HepG2 (cell line): ENCODE measurements around the gene PRSS8. TPM values are rescaled to one million over a fixed set of nuclear protein-coding genes. Genes with fewer than 3 reads are reported as not detected.
A peak's percentile ranks its signal among the peaks of the same experiment; 100 is the strongest.

Experiments
- BCLAF1 ChIP-seq: fragments of 450-650 bp; IDR thresholded peaks from 2 replicates; pipeline ENCODE4 v1.6.1; 2017; ENCODE audit warnings: mild to moderate bottlenecking
- CTCF ChIP-seq: sonication (generic); formaldehyde crosslinking; IDR thresholded peaks from 2 replicates; pipeline ENCODE4 v1.5.0; 2020; ENCODE audit warnings: mild to moderate bottlenecking, missing genetic modification reagents, moderate library complexity
- EEA1 ChIP-seq: sonication (generic); formaldehyde crosslinking; IDR thresholded peaks from 2 replicates; pipeline ENCODE4 v1.5.1; 2020; ENCODE audit warnings: mild to moderate bottlenecking, missing genetic modification reagents, borderline replicate concordance
- ERF ChIP-seq: IDR thresholded peaks from 2 replicates; pipeline ENCODE4 v1.6.1; 2018; ENCODE audit warnings: missing biosample characterization, missing genetic modification reagents
- GLI4 ChIP-seq: sonication (generic); formaldehyde crosslinking; IDR thresholded peaks from 2 replicates; pipeline ENCODE4 v1.5.1; 2020; ENCODE audit warnings: missing genetic modification reagents, mild to moderate bottlenecking, moderate library complexity, borderline replicate concordance
- IKZF4 ChIP-seq: sonication (generic); formaldehyde crosslinking; IDR thresholded peaks from 2 replicates; pipeline ENCODE4 v1.5.1; 2020; ENCODE audit warnings: borderline replicate concordance, mild to moderate bottlenecking, low read depth, missing genetic modification reagents; ENCODE audit errors: not compliant biosample characterization
- KAT7 ChIP-seq: IDR thresholded peaks from 2 replicates; pipeline ENCODE4 v1.6.1; 2018; ENCODE audit warnings: borderline replicate concordance, missing compliant biosample characterization
- NFE2L1 ChIP-seq: sonication (generic); formaldehyde crosslinking; IDR thresholded peaks from 2 replicates; pipeline ENCODE4 v1.4.0; 2020; ENCODE audit warnings: missing genetic modification reagents, mild to moderate bottlenecking, borderline replicate concordance
- PCBP1 ChIP-seq: fragments of 200-400 bp; formaldehyde crosslinking; IDR thresholded peaks from 2 replicates; pipeline ENCODE4 v1.6.1; 2017; ENCODE audit warnings: mild to moderate bottlenecking, low read depth, low read length, borderline replicate concordance
- SATB2 ChIP-seq: sonication (generic); formaldehyde crosslinking; IDR thresholded peaks from 2 replicates; pipeline ENCODE4 v1.5.0; 2020; ENCODE audit warnings: missing genetic modification reagents
- SSRP1 ChIP-seq: IDR thresholded peaks from 2 replicates; pipeline ENCODE4 v1.6.1; 2016; ENCODE audit warnings: control low read depth
- TGIF2 ChIP-seq: IDR thresholded peaks from 2 replicates; pipeline ENCODE4 v1.6.1; 2016; ENCODE audit warnings: control low read depth, missing compliant biosample characterization
- ZFP36 ChIP-seq: fragments of 150-350 bp; IDR thresholded peaks from 2 replicates; pipeline ENCODE4 v1.6.1; 2018; ENCODE audit warnings: borderline replicate concordance, low read length, low read depth; ENCODE audit not compliant: partially characterized antibody
- ZFX ChIP-seq: sonication (generic); formaldehyde crosslinking; IDR thresholded peaks from 2 replicates; pipeline ENCODE4 v1.4.0; 2020; ENCODE audit warnings: mild to moderate bottlenecking, low read depth, missing genetic modification reagents, moderate library complexity
- ZNF350 ChIP-seq: sonication (generic); formaldehyde crosslinking; IDR thresholded peaks from 2 replicates; pipeline ENCODE4 v1.4.0; 2020; ENCODE audit warnings: mild to moderate bottlenecking, low read depth, missing genetic modification reagents, borderline replicate concordance
- ZNF484 ChIP-seq: sonication (generic); formaldehyde crosslinking; IDR thresholded peaks from 2 replicates; pipeline ENCODE4 v1.5.1; 2020; ENCODE audit warnings: mild to moderate bottlenecking, low read depth, missing genetic modification reagents, borderline replicate concordance
- ZNF616 ChIP-seq: sonication (generic); formaldehyde crosslinking; IDR thresholded peaks from 2 replicates; pipeline ENCODE4 v1.5.0; 2020; ENCODE audit warnings: low read depth, mild to moderate bottlenecking, missing genetic modification reagents
- ZNF879 ChIP-seq: sonication (generic); formaldehyde crosslinking; IDR thresholded peaks from 2 replicates; pipeline ENCODE4 v1.8.1; 2023; ENCODE audit warnings: missing genetic modification reagents
- ZSCAN5A ChIP-seq: sonication (generic); formaldehyde crosslinking; IDR thresholded peaks from 2 replicates; pipeline ENCODE4 v1.8.0; 2022; ENCODE audit warnings: mild to moderate bottlenecking, missing genetic modification reagents, borderline replicate concordance
- ZSCAN9 ChIP-seq: IDR thresholded peaks from 2 replicates; pipeline ENCODE4 v1.6.1; 2016; ENCODE audit warnings: borderline replicate concordance
- polyA plus RNA-seq, 8 experiments: library from polyadenylated mRNA; depleted of rRNA in 3 of 8; stranded (reverse) in 7 of 8; unstranded in 1 of 8; fragments of >200 nt; fragmentation: Illumina TruSeq in 4 of 8; extraction: Trizol in 4 of 8; gene quantifications; 2 replicates each; pipeline versions ENCODE4 v1.2.1 to v1.2.3, GENCODE V29; 2011 to 2016; ENCODE audit warnings: low read depth in 4 of 8, missing spikeins in 1 of 8, mixed read lengths in 1 of 8; ENCODE audit not compliant: insufficient read depth in 1 of 8
- total RNA-seq, 5 experiments: library from RNA; depleted of rRNA; stranded (reverse); fragments of >200 nt; fragmentation: Illumina TruSeq; extraction: Trizol; gene quantifications; 2 replicates each; pipeline ENCODE4 v1.2.3, GENCODE V29; 2016; ENCODE audit warnings: low read depth in 1 of 5
- TF ChIP-seq, protein P1 (sequence below): sonication (generic); formaldehyde crosslinking; IDR thresholded peaks from 2 replicates; pipeline ENCODE4 v1.8.1; 2023; ENCODE audit warnings: mild to moderate bottlenecking, inconsistent platforms, moderate library complexity, missing genetic modification reagents, borderline replicate concordance

PRSS8 gene
- total and polyA plus RNA-seq, 2 of the 13 experiments (the other 11 are each of a cell fraction or from before 2014, with no cell fraction given), result 2.6 to 7.2 TPM

DNA sequence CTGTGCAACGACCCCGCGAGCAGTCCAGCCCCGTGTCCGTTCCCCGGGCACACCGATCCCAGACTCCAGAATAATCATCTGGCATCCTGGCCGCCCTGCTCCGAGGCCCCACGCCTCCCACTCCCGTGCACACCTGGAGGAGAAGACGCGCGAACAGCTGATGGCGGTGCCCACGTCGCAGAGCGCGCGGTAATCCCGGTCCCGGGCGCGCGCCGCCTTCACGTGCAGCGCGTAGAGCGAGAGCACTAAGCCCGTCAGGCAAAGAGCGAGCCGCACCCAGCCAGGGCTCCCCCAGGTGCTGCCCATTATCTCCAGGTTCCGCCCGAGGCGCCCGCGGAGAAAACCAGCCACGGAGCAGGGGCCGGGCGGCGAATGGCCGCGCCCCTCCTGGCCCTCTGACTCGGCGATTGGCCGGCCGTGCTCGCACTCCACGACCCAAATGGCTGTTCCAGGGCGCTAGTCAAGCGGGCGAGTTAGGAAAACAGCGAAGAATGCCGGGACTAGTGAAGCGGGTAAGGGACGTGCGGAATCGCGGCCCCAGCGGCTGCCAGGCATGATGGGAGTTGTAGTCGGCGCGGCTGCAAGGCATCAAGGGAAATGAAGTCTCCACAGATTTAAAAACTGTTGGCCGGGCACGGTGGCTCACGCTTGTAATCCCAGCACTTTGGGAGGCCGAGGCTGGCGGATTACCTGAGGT lies 41.0 kb downstream of the PRSS8 start, which contains the start of gene VKORC1 (continued):
- TF ChIP-seq CTCF, result peak; percentile 44
- TF ChIP-seq ZFP36, result no peak
- TF ChIP-seq BCLAF1, result no peak
- TF ChIP-seq IKZF4 (CRISPR knock-in tag), result peak; percentile 19
- TF ChIP-seq ERF (CRISPR knock-in tag), result peak; percentile 88
- 0 out of 2 replicates have a peak, but pooled peaks have one; percentile 66 for TF ChIP-seq SATB2 (CRISPR knock-in tag)
- TF ChIP-seq ZSCAN9 (CRISPR knock-in tag), result peak; percentile 89; the same call in 1 of the 2 replicates
- TF ChIP-seq ZNF616 (CRISPR knock-in tag), result 0 out of 2 replicates have a peak, but pooled peaks have one; percentile 27
- TF ChIP-seq EEA1 (CRISPR knock-in tag), result peak; percentile 72
- TF ChIP-seq ZSCAN5A (CRISPR knock-in tag), result no peak
- TF ChIP-seq GLI4, result no peak; the same call in none of the 2 replicates
- no peak; the same call in 1 of the 2 replicates for TF ChIP-seq KAT7 (CRISPR knock-in tag)
- TF ChIP-seq, protein P1, sequence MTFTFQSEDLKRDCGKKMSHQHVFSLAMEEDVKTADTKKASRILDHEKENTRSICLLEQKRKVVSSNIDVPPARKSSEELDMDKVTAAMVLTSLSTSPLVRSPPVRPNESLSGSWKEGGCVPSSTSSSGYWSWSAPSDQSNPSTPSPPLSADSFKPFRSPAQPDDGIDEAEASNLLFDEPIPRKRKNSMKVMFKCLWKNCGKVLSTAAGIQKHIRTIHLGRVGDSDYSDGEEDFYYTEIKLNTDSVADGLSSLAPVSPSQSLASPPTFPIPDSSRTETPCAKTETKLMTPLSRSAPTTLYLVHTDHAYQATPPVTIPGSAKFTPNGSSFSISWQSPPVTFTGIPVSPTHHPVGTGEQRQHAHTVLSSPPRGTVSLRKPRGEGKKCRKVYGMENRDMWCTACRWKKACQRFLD (CRISPR knock-in tag), result peak; percentile 71
- peak; percentile 73; the same call in 1 of the 2 replicates for TF ChIP-seq NFE2L1
- peak; percentile 90 for TF ChIP-seq SSRP1 (CRISPR knock-in tag)
- TF ChIP-seq ZNF879 (CRISPR knock-in tag), result 0 out of 2 replicates have a peak, but pooled peaks have one; percentile 15
- peak; percentile 87 for TF ChIP-seq ZNF350 (CRISPR knock-in tag)
- no peak for TF ChIP-seq ZNF484 (CRISPR knock-in tag)
- TF ChIP-seq PCBP1, result 0 out of 2 replicates have a peak, but pooled peaks have one; percentile 47
- TF ChIP-seq TGIF2 (CRISPR knock-in tag), result peak; percentile 66; the same call in 1 of the 2 replicates
- TF ChIP-seq ZFX, result peak; percentile 71
